Esophagus (tissue), 2 donors: ENCODE results near the gene PRX. TPM values are rescaled to one million over a fixed set of nuclear protein-coding genes. Genes with fewer than 3 reads are reported as not detected.
"Not testable (repeated sequence)": the region's sequence is repeated elsewhere in the genome, so short reads cannot be mapped to it uniquely, and the experiment has no call there.

ENCODE experiments used
- H3K27ac ChIP-seq, 2 donors: one replicate each; pipeline ENCODE4 v1.5.1; 2013; ENCODE audit warnings: low read depth in 2 of 2, mild to moderate bottlenecking in 2 of 2, inconsistent platforms in 1 of 2, low read length in 1 of 2, moderate library complexity in 1 of 2
- H3K27me3 ChIP-seq, 2 donors: one replicate each; pipeline ENCODE4 v1.6.1; 2013; ENCODE audit warnings: low read length in 2 of 2, control low read depth in 1 of 2, mild to moderate bottlenecking in 1 of 2; ENCODE audit not compliant: insufficient read depth in 2 of 2, control insufficient read depth in 1 of 2
- H3K36me3 ChIP-seq, 2 donors: one replicate each; pipeline ENCODE4 v1.6.1; 2013; ENCODE audit warnings: low read length in 1 of 2; ENCODE audit not compliant: control insufficient read depth in 2 of 2, insufficient read depth in 2 of 2
- H3K4me1 ChIP-seq, 2 donors: one replicate each; pipeline ENCODE4 v1.6.1; 2013; ENCODE audit warnings: low read length in 1 of 2; ENCODE audit not compliant: control insufficient read depth in 2 of 2, insufficient read depth in 2 of 2
- H3K4me3 ChIP-seq, 2 donors: one replicate each; pipeline ENCODE4 v1.5.1; 2013; ENCODE audit warnings: low read length in 2 of 2, mild to moderate bottlenecking in 2 of 2, low read depth in 1 of 2, moderate library complexity in 1 of 2
- H3K9me3 ChIP-seq, 2 donors: one replicate each; pipeline ENCODE4 v1.6.1; 2013; ENCODE audit warnings: mild to moderate bottlenecking in 2 of 2, low read depth in 1 of 2, low read length in 1 of 2, moderate library complexity in 1 of 2; ENCODE audit not compliant: control insufficient read depth in 2 of 2, insufficient read depth in 1 of 2
- WGBS, 2 donors: extraction: QIAGEN DNeasy Blood & Tissue Kit; methylation state at CpG; one replicate each; pipeline ENCODE4 v1.1.7; 2013; 5-methylcytosine and 5-hydroxymethylcytosine counted together
- polyA plus RNA-seq, 2 donors: library from polyadenylated mRNA; stranded (reverse); fragments of 200-250 nt; gene quantifications; one replicate each; pipeline ENCODE4 v1.2.3, GENCODE V29; 2013
- donor health status: healthy with polysubstance abuse.
- donor health status: Bipolar disorder and iron deficiency.

Gene PRX
- polyA plus RNA-seq, 2 donors, result 1.0 to 1.1 TPM

DNA sequence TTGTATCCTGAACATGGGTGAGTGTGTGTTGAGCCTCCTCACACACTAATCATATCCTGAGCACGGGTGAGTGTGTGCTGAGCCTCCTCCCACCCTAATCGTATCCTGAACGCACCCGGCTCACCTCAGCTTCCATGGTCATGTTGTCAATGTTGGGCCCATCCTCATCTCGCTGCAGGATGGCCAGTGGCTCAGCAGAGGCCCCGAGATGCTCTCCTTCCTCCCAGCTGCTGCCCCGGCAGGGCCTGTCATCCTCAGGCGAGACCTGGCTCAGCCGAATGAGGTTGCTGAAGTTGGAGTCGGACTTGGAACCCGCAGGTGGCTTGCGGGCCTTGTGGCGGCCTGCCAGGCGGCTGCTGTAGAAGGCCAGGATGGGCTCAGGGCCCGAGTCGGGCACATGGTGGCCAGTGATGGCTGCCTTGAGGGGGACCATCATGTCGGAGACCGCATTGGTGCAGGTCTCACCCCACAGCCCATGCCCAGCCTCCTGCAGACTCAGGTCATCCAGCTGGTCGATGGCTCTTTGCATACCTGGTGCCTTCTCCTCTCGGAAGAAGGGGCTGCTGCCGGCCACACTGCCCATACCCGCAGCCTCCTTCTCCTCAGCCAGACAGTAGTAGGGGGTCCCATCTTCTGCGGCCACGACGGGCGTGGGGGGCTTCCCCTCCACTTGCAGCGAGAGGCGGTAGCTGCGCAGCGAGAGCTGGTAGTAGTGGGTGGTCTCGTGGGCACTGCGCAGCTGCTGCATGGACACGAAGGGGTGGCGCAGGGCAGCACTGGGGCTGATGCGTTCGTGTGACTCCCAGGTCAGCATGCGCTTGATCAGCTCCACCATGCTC, 32.8 kb downstream of the PRX start:
- WGBS, 2 donors, result 81 to 84% methylated on average over 36 to 37 of the region's 37 CpGs
- H3K36me3 ChIP-seq, result peaks cover 7 to 24% of the 10 kb centered on the region in 2 donors
- H3K4me3 ChIP-seq, result no peak overlapping the region
- no peaks in the 10 kb centered on the region for H3K27me3 ChIP-seq
- no peaks in the 10 kb centered on the region for H3K4me1 ChIP-seq
- no peak overlapping the region for H3K27ac ChIP-seq
- no peaks in the 10 kb centered on the region for H3K9me3 ChIP-seq

DNA sequence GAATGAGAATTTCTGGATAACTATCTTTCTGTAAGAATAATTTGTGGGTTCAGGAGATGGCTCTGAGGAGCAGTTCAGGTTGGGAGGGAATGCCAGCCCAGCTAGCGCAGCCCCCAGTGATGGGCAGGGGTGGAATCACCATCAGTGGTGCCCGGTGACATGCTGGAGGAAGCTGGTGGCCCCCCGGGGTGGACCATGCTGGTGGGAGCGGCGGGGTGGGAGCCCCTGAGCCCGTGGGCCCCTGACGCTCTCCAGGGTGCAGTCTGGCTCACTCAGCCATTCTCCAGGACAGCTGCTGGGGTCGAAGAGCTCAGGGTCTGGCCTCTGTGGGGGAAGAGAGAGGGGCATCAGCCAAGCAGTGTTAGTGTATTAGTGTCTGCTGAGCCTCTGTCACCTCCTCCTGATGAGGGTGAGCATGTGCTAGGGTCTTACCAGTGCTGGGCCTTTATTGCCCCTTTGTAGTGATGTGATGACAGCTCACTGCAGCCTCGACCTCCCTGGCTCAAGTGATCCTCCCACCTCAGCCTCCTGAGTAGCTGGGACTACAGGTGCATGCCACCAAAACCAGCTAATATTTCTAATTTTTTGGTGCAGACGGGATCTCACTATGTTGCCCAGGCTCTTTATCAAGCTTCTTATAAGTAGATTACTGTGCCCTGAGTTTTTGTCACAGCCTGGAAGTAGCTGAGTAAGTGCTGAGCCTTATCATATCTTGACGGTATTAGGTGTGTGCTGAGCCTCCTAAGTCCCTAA, 33.6 kb downstream of the PRX start:
- WGBS, 2 donors, result 87% methylated on average over 11 of the region's 11 CpGs
- no peaks in the 10 kb centered on the region for H3K9me3 ChIP-seq
- peaks cover 7 to 24% of the 10 kb centered on the region in 2 donors for H3K36me3 ChIP-seq
- no peaks in the 10 kb centered on the region for H3K27me3 ChIP-seq
- H3K27ac ChIP-seq, result no peak overlapping the region
- no peak overlapping the region for H3K4me3 ChIP-seq
- H3K4me1 ChIP-seq, result no peaks in the 10 kb centered on the region

- H3K4me1 ChIP-seq, result no peaks in the 10 kb centered on the region
- peaks cover 7 to 30% of the 10 kb centered on the region in 2 donors for H3K36me3 ChIP-seq
- H3K27me3 ChIP-seq, result no peaks in the 10 kb centered on the region
- no peak overlapping the region for H3K4me3 ChIP-seq
- 74 to 78% methylated on average over 2 of the region's 2 CpGs for WGBS, 2 donors
- no peak overlapping the region for H3K27ac ChIP-seq
- no peaks in the 10 kb centered on the region for H3K9me3 ChIP-seq
These were observed 34.7 kb downstream of the PRX start for GRCh38 chr19:40378509-40378908.

DNA sequence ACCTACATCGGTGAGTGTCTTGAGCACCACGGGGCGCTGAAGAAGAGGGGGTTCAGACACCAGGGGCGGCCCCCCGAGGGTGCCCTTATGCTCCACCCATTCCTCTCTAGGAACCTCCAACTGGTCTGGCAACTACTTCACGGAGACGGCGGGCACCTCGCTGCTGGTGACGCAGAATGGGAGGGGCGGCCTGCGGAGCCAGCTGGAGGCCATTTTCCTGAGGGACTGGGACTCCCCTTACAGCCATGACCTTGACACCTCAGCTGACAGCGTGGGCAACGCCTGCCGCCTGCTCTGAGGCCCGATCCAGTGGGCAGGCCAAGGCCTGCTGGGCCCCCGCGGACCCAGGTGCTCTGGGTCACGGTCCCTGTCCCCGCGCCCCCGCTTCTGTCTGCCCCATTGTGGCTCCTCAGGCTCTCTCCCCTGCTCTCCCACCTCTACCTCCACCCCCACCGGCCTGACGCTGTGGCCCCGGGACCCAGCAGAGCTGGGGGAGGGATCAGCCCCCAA, 35.2 kb downstream of the PRX start:
- Histone ChIP-seq H3K27me3 (no peaks in the 10 kb centered on the region), H3K4me3 (no peak overlapping the region), H3K36me3 (peaks cover 7 to 30% of the 10 kb centered on the region in 2 donors), H3K27ac (no peak overlapping the region), H3K9me3 (no peaks in the 10 kb centered on the region), H3K4me1 (no peaks in the 10 kb centered on the region)
- WGBS, 2 donors, result 87 to 89% methylated on average over 24 to 25 of the region's 25 CpGs

DNA sequence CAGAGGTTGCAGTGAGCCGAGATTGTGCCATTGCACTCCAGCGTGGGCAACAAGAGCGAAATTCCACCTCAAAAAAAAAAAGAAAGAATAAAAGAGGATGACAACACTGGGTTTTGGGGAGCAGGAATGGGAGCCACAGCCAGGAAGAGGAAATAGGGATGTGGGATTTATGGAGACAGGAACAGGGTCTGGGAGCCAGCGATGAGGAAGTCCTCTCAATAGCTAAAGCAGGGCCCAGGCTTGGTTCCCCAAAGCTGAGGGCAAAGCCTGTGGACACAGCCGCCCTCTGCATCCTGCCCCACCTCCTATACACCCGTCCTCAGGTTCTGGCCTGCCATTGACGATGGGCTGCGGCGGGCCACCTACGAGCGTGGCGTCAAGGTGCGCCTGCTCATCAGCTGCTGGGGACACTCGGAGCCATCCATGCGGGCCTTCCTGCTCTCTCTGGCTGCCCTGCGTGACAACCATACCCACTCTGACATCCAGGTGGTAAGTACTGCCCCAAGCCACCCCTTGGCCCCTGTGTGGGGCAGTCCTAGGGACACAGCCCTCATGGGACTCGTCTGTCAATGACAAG, 36.8 kb downstream of the PRX start:
- WGBS, 2 donors, result 93 to 94% methylated on average over 17 of the region's 17 CpGs
- Histone ChIP-seq H3K27me3 (no peaks in the 10 kb centered on the region), H3K4me1 (no peaks in the 10 kb centered on the region), H3K36me3 (peaks cover 7 to 35% of the 10 kb centered on the region in 2 donors), H3K4me3 (no peak overlapping the region), H3K27ac (no peak overlapping the region), H3K9me3 (no peaks in the 10 kb centered on the region)

DNA sequence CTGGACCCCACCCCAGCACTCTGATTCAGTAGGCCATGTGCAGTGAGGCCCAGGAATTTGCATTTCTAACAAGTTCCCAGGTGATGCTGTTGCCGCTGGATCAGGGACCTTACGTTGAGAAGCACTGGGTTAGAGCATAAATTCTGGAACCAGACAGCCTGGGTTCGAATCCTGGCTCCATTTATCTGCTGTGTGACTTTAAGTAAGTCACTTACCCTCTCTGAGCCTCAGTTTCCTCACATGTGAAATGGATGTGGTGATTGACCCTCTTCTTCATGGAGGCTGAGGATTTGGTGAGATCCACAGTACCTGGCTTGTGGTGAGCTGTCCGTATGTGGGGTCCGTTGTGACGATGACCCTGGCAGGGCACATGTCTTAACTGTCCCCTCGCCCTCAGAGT, 39.1 kb downstream of the PRX start:
- H3K9me3 ChIP-seq, result no peaks in the 10 kb centered on the region
- H3K27ac ChIP-seq, result no peak overlapping the region
- H3K4me1 ChIP-seq, result no peaks in the 10 kb centered on the region
- 95% methylated on average over 7 of the region's 7 CpGs for WGBS, 2 donors
- H3K27me3 ChIP-seq, result no peaks in the 10 kb centered on the region
- no peak overlapping the region for H3K4me3 ChIP-seq
- peaks cover 7 to 30% of the 10 kb centered on the region in 2 donors for H3K36me3 ChIP-seq

- no peak overlapping the region for H3K27ac ChIP-seq
- H3K4me1 ChIP-seq, result no peaks in the 10 kb centered on the region
- H3K27me3 ChIP-seq, result no peaks in the 10 kb centered on the region
- peaks cover 6 to 19% of the 10 kb centered on the region in 2 donors for H3K36me3 ChIP-seq
- H3K9me3 ChIP-seq, result no peaks in the 10 kb centered on the region
- H3K4me3 ChIP-seq, result no peak overlapping the region
- WGBS, 2 donors, result 95 to 96% methylated on average over 5 of the region's 5 CpGs
These were observed 41.4 kb downstream of the PRX start for GRCh38 chr19:40371802-40372122.

- no peak overlapping the region for H3K27ac ChIP-seq
- WGBS, 2 donors, result 90 to 91% methylated on average over 7 of the region's 7 CpGs
- no peak overlapping the region for H3K4me3 ChIP-seq
- H3K27me3 ChIP-seq, result no peaks in the 10 kb centered on the region
- H3K9me3 ChIP-seq, result no peaks in the 10 kb centered on the region
- no peaks in the 10 kb centered on the region for H3K4me1 ChIP-seq
- H3K36me3 ChIP-seq, result peaks cover 8 to 19% of the 10 kb centered on the region in 2 donors
These were observed 42.0 kb downstream of the PRX start for GRCh38 chr19:40370997-40371801.

DNA sequence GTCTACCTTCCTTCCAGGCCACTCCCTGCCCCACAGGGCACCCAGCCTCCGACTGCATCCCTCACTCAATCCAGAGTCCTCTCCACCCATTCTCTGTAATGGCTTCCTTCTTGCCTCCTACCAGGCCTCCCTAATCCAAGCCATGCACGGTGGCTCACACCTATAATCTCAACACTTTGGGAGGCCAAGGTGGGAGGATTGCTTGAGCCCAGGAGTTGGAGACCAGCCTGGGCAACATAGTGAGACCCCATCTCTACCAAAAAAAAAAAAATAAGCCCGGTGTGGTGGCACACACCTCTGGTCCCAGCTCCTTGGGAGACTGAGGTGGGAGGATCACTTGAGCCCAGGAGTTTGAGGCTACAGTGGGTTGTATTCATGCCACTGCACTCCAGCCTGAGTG, 42.9 kb downstream of the PRX start:
- H3K36me3 ChIP-seq, result peaks cover 8 to 19% of the 10 kb centered on the region in 2 donors
- H3K4me3 ChIP-seq, H3K4me1 ChIP-seq, H3K27me3 ChIP-seq, H3K9me3 ChIP-seq, H3K27ac ChIP-seq: not testable (repeated sequence)
- 87 to 94% methylated on average over 3 of the region's 3 CpGs for whole genome bisulfite sequencing, 2 donors
